GM12864 (cell line): ENCODE results near the gene TBC1D7.

Source experiments
- DNase-seq: peaks from one replicate; pipeline ENCODE4 v3.0.0-alpha.2; 2011; ENCODE audit warnings: low read depth
- H3K4me3 ChIP-seq: 2 replicates; pipeline ENCODE4 v1.5.1; 2011; ENCODE audit warnings: mild to moderate bottlenecking, low read depth, low read length, control low read depth
- CTCF ChIP-seq: IDR thresholded peaks from 2 replicates; pipeline ENCODE4 v1.5.1; 2011; ENCODE audit warnings: low read depth, mild to moderate bottlenecking, moderate library complexity, low read length, control low read depth, inconsistent platforms; ENCODE audit errors: missing control alignments

The TBC1D7 gene

GRCh38 chr6:13287104-13287503 is 41.2 kb downstream of the TBC1D7 start:
- H3K4me3 ChIP-seq = no peak overlapping the region
- DNase-seq = no peak
- no peak for TF ChIP-seq CTCF

GRCh38 chr6:13286181-13286580 is 42.2 kb downstream of the TBC1D7 start:
- no peak overlapping the region for H3K4me3 ChIP-seq
- DNase-seq = no peak
- TF ChIP-seq CTCF = no peak

- no peak for DNase-seq
- no peak for TF ChIP-seq CTCF
These were observed 42.6 kb downstream of the TBC1D7 start for GRCh38 chr6:13285705-13286104.

GRCh38 chr6:13284646-13285045 is 43.7 kb downstream of the TBC1D7 start:
- no peak for DNase-seq
- H3K4me3 ChIP-seq = no peak overlapping the region
- no peak for TF ChIP-seq CTCF

More at GRCh38 chr6:13285705-13286104, 42.6 kb downstream of the TBC1D7 start:
- H3K4me3 ChIP-seq = no peak overlapping the region

DNA sequence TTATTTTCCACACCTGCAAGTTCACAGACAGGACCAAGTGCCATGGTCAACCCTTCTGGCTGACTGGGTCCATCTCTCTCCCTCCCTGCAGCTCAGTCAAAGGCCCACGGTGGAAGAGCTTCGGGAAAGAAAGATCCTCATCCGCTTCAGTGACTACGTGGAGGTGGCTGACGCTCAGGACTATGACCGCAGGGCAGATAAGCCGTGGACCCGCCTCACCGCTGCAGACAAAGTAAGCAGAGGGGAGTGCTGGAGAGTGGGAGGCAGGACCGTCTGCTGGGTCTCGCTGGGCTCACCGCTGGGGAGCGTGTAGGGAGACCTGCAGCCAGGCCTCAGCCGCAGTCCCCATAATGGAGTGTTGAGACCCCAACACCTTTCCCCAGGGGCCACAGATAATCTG is 45.0 kb downstream of the TBC1D7 start:
- DNase-seq = no peak
- H3K4me3 ChIP-seq = no peak overlapping the region
- TF ChIP-seq CTCF = no peak

DNA sequence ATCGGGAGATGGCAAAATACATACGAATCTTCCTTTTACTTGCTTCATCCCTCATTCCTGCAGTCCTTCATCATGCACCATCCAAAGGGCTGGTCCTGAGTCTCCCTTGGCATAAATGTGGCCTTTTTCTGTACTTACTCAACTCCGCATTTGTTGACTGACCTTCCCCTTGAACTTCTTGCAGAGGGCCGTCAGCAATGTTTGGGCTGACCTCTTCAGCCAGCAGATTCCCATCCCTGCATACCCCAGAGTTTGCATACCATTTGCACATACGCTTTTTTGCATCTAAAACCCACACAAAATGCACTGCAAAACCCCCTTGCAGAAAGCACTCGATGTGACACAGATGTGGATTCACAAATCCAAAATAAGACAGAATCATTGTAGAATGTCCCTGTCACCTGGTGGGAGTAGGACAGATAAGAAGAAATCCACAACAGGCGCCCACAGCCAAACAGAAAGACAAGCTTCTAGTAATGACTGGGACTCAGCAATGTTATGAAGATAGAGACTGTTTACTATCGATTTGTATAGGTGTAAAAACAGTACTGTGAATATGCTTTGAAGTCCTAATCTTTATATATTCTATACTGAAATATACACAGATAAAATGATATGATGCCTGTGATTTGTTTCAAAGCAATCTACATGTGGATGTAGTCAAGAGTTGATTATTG is 45.8 kb downstream of the TBC1D7 start:
- TF ChIP-seq CTCF = no peak
- H3K4me3 ChIP-seq = no peak overlapping the region
- no peak for DNase-seq

DNA sequence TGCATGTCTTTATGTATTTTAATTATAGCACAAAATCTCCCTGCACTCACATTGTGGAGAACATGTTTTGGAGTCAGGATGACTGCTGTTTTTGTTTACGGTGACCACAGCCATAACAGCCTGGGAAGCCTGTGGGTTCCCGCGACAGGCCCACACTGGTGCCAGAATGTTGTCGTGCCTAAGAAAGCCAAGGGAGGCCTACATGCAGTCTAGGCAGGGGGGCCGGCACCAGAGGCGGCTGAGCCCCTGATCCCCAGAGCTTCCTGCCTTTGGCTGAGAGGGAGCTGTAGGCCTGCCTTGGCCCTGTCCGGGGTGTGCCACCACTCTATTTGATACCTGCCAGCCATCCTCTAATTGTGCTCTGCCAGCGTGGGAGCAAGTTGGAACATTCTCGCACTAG is 46.7 kb downstream of the TBC1D7 start:
- no peak for DNase-seq
- no peak overlapping the region for H3K4me3 ChIP-seq
- no peak for TF ChIP-seq CTCF
